NT2/D1 (cell line): ENCODE results near the gene ATP13A3.

Experiments used
- DNase-seq: peaks from one replicate; pipeline ENCODE4 v3.0.0-alpha.2; 2011; ENCODE audit warnings: low read depth, low spot score
- H3K27me3 ChIP-seq: 2 replicates; pipeline ENCODE4 v1.6.0; 2011; ENCODE audit warnings: mild to moderate bottlenecking; ENCODE audit not compliant: insufficient read length, insufficient read depth
- H3K36me3 ChIP-seq: 2 replicates; pipeline ENCODE4 v1.6.1; 2011; ENCODE audit warnings: mild to moderate bottlenecking, low read length, mixed read lengths; ENCODE audit not compliant: insufficient read depth, insufficient read length
- H3K4me1 ChIP-seq: 2 replicates; pipeline ENCODE4 v1.5.1; 2011; ENCODE audit not compliant: insufficient read depth, insufficient read length
- H3K4me3 ChIP-seq: 2 replicates; pipeline ENCODE4 v1.5.1; 2011; ENCODE audit warnings: low read depth; ENCODE audit not compliant: insufficient read length
- H3K9ac ChIP-seq: 2 replicates; pipeline ENCODE4 v1.6.0; 2011; ENCODE audit warnings: low read depth; ENCODE audit not compliant: insufficient read length
- H3K9me3 ChIP-seq: 2 replicates; pipeline ENCODE4 v1.5.1; 2011; ENCODE audit warnings: mild to moderate bottlenecking, low read length; ENCODE audit not compliant: insufficient read depth
- SUZ12 ChIP-seq: IDR thresholded peaks from 2 replicates; pipeline ENCODE4 v1.6.1; 2011; ENCODE audit not compliant: insufficient read length, insufficient read depth; ENCODE audit errors: extremely low read depth
- YY1 ChIP-seq: IDR thresholded peaks from 2 replicates; pipeline ENCODE4 v1.6.1; 2011; ENCODE audit not compliant: insufficient read length, insufficient read depth
- ZNF274 ChIP-seq: IDR thresholded peaks from 2 replicates; pipeline ENCODE4 v1.6.1; 2011; ENCODE audit warnings: mild to moderate bottlenecking, low read depth, low read length

Gene ATP13A3

DNA sequence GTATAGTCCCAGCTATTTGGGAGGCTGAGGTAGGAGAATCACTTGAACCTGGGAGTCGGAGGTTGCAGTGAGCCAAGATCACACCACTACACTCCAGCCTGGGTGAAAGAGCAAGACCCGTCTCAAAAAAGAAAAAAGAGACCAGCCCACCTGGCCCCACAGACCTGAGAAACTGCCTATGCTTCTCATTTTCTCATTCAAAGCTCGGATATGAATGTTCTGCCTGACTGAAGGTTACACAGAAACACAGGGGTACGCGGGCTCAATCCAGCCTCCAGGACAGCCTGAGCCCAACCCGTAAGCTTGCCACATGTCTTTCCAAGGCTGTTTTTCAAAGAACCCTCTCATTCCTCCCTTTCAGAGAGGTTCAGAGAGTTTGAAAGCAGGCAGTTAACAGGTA, 107.6 kb downstream of the ATP13A3 start:
- DNase-seq: no peak
- TF ChIP-seq SUZ12 (no peak), ZNF274 (no peak), YY1 (no peak)
- Histone ChIP-seq H3K36me3 (no peaks in the 10 kb centered on the region), H3K4me3 (no peak overlapping the region), H3K27me3 (no peaks in the 10 kb centered on the region), H3K9ac (no peak overlapping the region), H3K4me1 (peaks cover 15% of the 10 kb centered on the region), H3K9me3 (no peaks in the 10 kb centered on the region)

DNA sequence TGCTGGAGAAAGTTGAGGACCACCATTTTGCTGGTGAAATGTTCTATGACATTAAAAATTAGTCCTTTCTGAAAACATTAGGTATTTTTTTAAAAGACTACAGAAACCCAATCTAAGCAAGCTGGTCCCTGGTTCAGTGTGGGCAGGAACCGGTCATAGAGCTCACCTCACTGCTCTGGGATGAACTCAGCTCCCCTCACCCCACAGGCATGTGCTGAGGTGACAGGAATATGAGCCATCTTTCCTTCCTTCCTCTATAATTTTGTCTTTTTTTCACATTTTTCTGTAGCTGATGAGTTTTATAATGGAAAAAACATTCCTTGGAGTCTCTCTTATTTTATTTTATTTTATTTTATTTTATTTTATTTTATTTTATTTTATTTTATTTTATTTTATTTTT, 109.1 kb downstream of the ATP13A3 start:
- Histone ChIP-seq H3K9ac (no peak overlapping the region), H3K4me1 (peaks cover 13% of the 10 kb centered on the region), H3K9me3 (no peaks in the 10 kb centered on the region), H3K36me3 (no peaks in the 10 kb centered on the region), H3K27me3 (no peaks in the 10 kb centered on the region), H3K4me3 (no peak overlapping the region)
- no peak for DNase-seq
- TF ChIP-seq ZNF274: no peak
- TF ChIP-seq YY1: no peak
- TF ChIP-seq SUZ12: no peak

- no peaks in the 10 kb centered on the region for H3K36me3 ChIP-seq
- H3K9me3 ChIP-seq: no peaks in the 10 kb centered on the region
- no peak for DNase-seq
- no peak overlapping the region for H3K4me3 ChIP-seq
- H3K4me1 ChIP-seq: peaks cover 10% of the 10 kb centered on the region
- TF ChIP-seq SUZ12: no peak
- TF ChIP-seq YY1: no peak
- H3K27me3 ChIP-seq: no peaks in the 10 kb centered on the region
- no peak overlapping the region for H3K9ac ChIP-seq
These were observed 110.6 kb downstream of the ATP13A3 start for GRCh38 chr3:194376241-194376560.

DNA sequence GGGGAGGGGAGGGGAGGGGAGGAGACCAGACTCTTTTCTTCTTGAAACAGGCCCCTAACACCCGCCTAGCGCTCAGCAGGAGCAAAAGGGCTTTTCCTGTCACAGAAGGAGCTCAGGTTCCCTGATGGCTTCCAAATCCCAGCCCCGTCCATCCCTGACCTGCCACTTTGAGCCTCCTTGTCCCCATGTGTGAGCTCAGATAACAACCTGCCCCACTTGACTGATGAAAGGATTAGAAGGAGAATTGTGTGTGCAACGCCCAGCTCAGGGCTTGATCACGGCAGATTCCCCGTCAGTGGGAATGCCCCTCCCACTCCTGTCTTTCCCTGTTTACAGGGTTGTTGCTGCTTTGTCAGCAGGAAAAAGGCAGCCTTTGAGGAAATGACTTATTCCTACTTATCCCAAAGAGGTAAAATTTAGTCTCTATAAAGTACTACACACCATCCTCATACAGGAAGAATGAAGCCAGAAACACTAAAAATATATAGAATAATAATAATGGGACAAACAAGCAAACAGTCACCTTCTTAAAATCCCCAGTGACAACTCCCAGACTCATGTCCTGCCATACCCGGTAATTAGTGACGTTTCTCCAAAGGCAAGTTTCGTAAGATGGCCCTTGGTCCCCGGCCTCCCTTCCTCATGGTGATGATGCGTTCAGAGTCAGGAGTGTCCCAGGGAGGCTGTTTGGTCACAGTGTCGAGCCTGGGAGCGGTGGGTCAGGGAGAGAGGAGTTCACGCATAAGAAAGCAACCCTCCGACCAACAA, 111.1 kb downstream of the ATP13A3 start:
- Histone ChIP-seq H3K4me1 (peaks cover 13% of the 10 kb centered on the region), H3K9me3 (no peaks in the 10 kb centered on the region), H3K27me3 (no peaks in the 10 kb centered on the region), H3K36me3 (no peaks in the 10 kb centered on the region), H3K9ac (no peak overlapping the region), H3K4me3 (no peak overlapping the region)
- no peak for DNase-seq
- TF ChIP-seq YY1 (no peak), ZNF274 (no peak), SUZ12 (no peak)

DNA sequence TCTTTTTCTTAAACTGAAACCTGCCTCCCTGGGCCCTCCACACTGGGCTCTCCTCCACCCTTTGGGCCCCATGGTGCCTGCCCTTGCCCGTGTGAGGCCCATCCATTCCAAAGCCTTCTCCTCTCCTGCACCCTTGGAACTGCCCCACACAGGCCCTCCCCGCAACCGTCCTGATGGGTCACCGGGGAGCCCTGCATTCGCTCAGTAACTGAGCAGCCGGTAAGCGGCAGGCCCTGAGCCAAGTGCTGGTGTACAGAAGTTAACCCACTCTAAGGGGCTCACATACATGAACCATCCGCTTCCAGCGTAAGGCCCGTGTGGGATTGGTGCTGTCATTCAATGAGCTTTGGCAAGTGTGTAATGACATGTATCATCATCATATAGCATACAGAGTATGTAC, 111.9 kb downstream of the ATP13A3 start:
- DNase-seq: no peak
- Histone ChIP-seq H3K36me3 (no peaks in the 10 kb centered on the region), H3K9me3 (no peaks in the 10 kb centered on the region), H3K4me1 (peaks cover 13% of the 10 kb centered on the region), H3K4me3 (no peak overlapping the region), H3K27me3 (no peaks in the 10 kb centered on the region), H3K9ac (no peak overlapping the region)
- TF ChIP-seq SUZ12: no peak
- TF ChIP-seq ZNF274: no peak
- no peak for TF ChIP-seq YY1

- H3K4me3 ChIP-seq: no peak overlapping the region
- H3K4me1 ChIP-seq: peaks cover 13% of the 10 kb centered on the region
- H3K36me3 ChIP-seq: no peaks in the 10 kb centered on the region
- peaks cover 7% of the 10 kb centered on the region for H3K27me3 ChIP-seq
- no peak for DNase-seq
- no peak for TF ChIP-seq SUZ12
- TF ChIP-seq ZNF274: no peak
- TF ChIP-seq YY1: no peak
- H3K9ac ChIP-seq: no peak overlapping the region
- H3K9me3 ChIP-seq: no peaks in the 10 kb centered on the region
These were observed 112.9 kb downstream of the ATP13A3 start for GRCh38 chr3:194373899-194374298.

GRCh38 chr3:194373028-194373427, 113.8 kb downstream of the ATP13A3 start:
- peaks cover 14% of the 10 kb centered on the region for H3K4me1 ChIP-seq
- TF ChIP-seq YY1 (no peak), SUZ12 (no peak), ZNF274 (no peak)

DNA sequence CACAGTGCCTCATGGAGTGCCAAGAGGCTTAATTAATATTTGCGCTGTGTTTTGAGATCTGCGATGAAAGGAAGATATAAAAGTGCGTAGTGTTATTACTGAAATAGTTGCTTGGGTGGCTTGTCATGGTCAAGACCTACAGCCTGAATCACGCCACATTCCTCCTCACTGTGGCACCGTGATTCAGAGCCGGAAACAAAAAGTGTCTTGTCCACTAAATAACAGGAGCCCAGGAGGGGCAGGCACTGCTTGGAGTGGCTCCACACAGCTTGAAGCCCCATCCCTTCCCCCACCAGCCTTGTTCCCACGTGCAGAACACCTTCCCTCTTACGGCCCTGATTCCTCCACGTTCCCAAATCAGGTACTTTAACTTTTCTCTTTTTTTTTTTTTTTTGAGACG, 116.0 kb downstream of the ATP13A3 start:
- H3K9me3 ChIP-seq: no peaks in the 10 kb centered on the region
- H3K4me1 ChIP-seq: peaks cover 17% of the 10 kb centered on the region
- no peaks in the 10 kb centered on the region for H3K36me3 ChIP-seq
- no peak overlapping the region for H3K9ac ChIP-seq
- TF ChIP-seq YY1: no peak
- no peak for TF ChIP-seq ZNF274
- DNase-seq: no peak
- H3K4me3 ChIP-seq: no peak overlapping the region
- peaks cover 11% of the 10 kb centered on the region for H3K27me3 ChIP-seq

More at GRCh38 chr3:194373028-194373427, 113.8 kb downstream of the ATP13A3 start:
- Histone ChIP-seq H3K4me3 (no peak overlapping the region), H3K9me3 (no peaks in the 10 kb centered on the region), H3K36me3 (no peaks in the 10 kb centered on the region), H3K9ac (no peak overlapping the region), H3K27me3 (peaks cover 11% of the 10 kb centered on the region)
- no peak for DNase-seq
